H1 (cell line): Measurements from ENCODE around the gene GPR161. TPM values are rescaled to one million over a fixed set of nuclear protein-coding genes. Genes with fewer than 3 reads are reported as not detected.

Experiments used
- CTCF ChIA-PET: fragments of 300-600 bp; sonication (Branson Sonifier 250); formaldehyde crosslinking; loops from one replicate; lab custom pipeline; 2021; ENCODE audit not compliant: partially characterized antibody; lab: Charles Lee
- POLR2A ChIA-PET: fragments of 300-600 bp; sonication (Branson Sonifier 250); formaldehyde crosslinking; loops from one replicate; lab custom pipeline; 2021; ENCODE audit warnings: inconsistent platforms; ENCODE audit not compliant: partially characterized antibody; lab: Charles Lee
- DNase-seq, 2 experiments: peaks; one replicate each; pipeline versions ENCODE4 v3.0.0 to v3.0.0-alpha.2; 2010 to 2022; ENCODE audit warnings: low spot score in 2 of 2, low read depth in 1 of 2, mixed read lengths in 1 of 2
- FAIRE-seq: peaks from 2 replicates; lab custom pipeline; 2011; peaks lifted over from hg19 to GRCh38; lab: Jason Lieb, UNC
- H2AFZ ChIP-seq: 2 replicates; pipeline ENCODE4 v1.8.1; 2012; ENCODE audit warnings: low read length, inconsistent platforms
- H2AK5ac ChIP-seq: 2 replicates; pipeline ENCODE4 v1.6.1; 2013; ENCODE audit warnings: low read depth, low read length
- H2BK120ac ChIP-seq: replicated peaks from 2 replicates; pipeline ENCODE3; 2013; ENCODE audit warnings: low read depth, low read length, inconsistent platforms
- H2BK12ac ChIP-seq: 2 replicates; pipeline ENCODE4 v1.6.1; 2013; ENCODE audit warnings: low read depth, low read length
- H2BK15ac ChIP-seq: 2 replicates; pipeline ENCODE4 v1.6.1; 2013; ENCODE audit warnings: low read length
- H2BK20ac ChIP-seq: 2 replicates; pipeline ENCODE4 v1.6.1; 2013; ENCODE audit warnings: low read length
- H2BK5ac ChIP-seq: 2 replicates; pipeline ENCODE4 v1.6.1; 2013; ENCODE audit warnings: low read depth, low read length
- H3K14ac ChIP-seq: 2 replicates; pipeline ENCODE4 v1.6.1; 2013; ENCODE audit warnings: inconsistent platforms; ENCODE audit not compliant: insufficient read length
- H3K18ac ChIP-seq: 2 replicates; pipeline ENCODE4 v1.6.1; 2013; ENCODE audit warnings: low read length; ENCODE audit errors: extremely low read depth
- H3K23ac ChIP-seq: 2 replicates; pipeline ENCODE4 v1.6.1; 2013; ENCODE audit warnings: inconsistent platforms; ENCODE audit not compliant: insufficient read length
- H3K23me2 ChIP-seq: 2 replicates; pipeline ENCODE4 v1.6.1; 2013; ENCODE audit warnings: low read depth, low read length
- H3K27ac ChIP-seq: 2 replicates; pipeline ENCODE4 v1.6.1; 2011; ENCODE audit warnings: low read depth, low read length, inconsistent platforms
- H3K27me3 ChIP-seq, 4 experiments: replicated peaks in 1 of 4; 1 replicate in 1 of 4; 2 replicates in 3 of 4; pipeline versions ENCODE4 v1.6.1 to v1.8.1; 2011 to 2013; ENCODE audit warnings: low read length in 3 of 4, mild to moderate bottlenecking in 3 of 4, inconsistent platforms in 2 of 4, mixed read lengths in 2 of 4, moderate library complexity in 1 of 4; ENCODE audit not compliant: control insufficient read depth in 3 of 4, insufficient read depth in 3 of 4; ENCODE audit errors: extremely low read depth in 1 of 4
- H3K36me3 ChIP-seq, 4 experiments: 2 replicates each; pipeline versions ENCODE4 v1.6.1 to v1.8.1; 2011 to 2013; ENCODE audit warnings: mild to moderate bottlenecking in 4 of 4, low read length in 3 of 4, moderate library complexity in 2 of 4, control low read depth in 1 of 4, inconsistent platforms in 1 of 4; ENCODE audit not compliant: insufficient read depth in 4 of 4, control insufficient read depth in 2 of 4
- H3K4ac ChIP-seq: replicated peaks from 2 replicates; pipeline ENCODE3; 2013; ENCODE audit warnings: low read length, low read depth, mixed read lengths, inconsistent platforms; ENCODE audit not compliant: insufficient read length
- H3K4me1 ChIP-seq, 4 experiments: replicated peaks in 1 of 4; 1 replicate in 1 of 4; 2 replicates in 3 of 4; pipeline versions ENCODE4 v1.6.1 to v1.8.1; 2011 to 2013; ENCODE audit warnings: low read length in 3 of 4, inconsistent platforms in 2 of 4, mixed read lengths in 1 of 4; ENCODE audit not compliant: insufficient read depth in 4 of 4, control insufficient read depth in 3 of 4
- H3K4me2 ChIP-seq, 2 experiments: 2 replicates each; pipeline versions ENCODE4 v1.6.1 to v1.8.1; 2011 to 2013; ENCODE audit warnings: low read depth in 2 of 2, low read length in 2 of 2, control low read depth in 1 of 2, inconsistent platforms in 1 of 2, mild to moderate bottlenecking in 1 of 2; ENCODE audit not compliant: insufficient read depth in 1 of 2
- H3K4me3 ChIP-seq, 4 experiments: fragments of 200-600, 300-600 bp in 1 of 4; sonication (generic), shearing (Covaris generic), sonication (Bioruptor Twin) in 1 of 4; 2 replicates each; pipeline versions ENCODE4 v1.5.1 to v1.8.1; 2011 to 2016; ENCODE audit warnings: low read length in 4 of 4, low read depth in 3 of 4, control low read depth in 2 of 4, inconsistent platforms in 2 of 4, mild to moderate bottlenecking in 2 of 4, mixed read lengths in 1 of 4, moderate library complexity in 1 of 4; ENCODE audit not compliant: insufficient read depth in 2 of 4; ENCODE audit errors: extremely low read depth in 1 of 4
- H3K56ac ChIP-seq: replicated peaks from 2 replicates; pipeline ENCODE3; 2013; ENCODE audit warnings: low read depth, mild to moderate bottlenecking, mixed read lengths, low read length, inconsistent platforms; ENCODE audit not compliant: insufficient read length
- H3K79me1 ChIP-seq: 2 replicates; pipeline ENCODE4 v1.6.1; 2013; ENCODE audit warnings: low read depth, low read length, control low read depth
- H3K79me2 ChIP-seq, 2 experiments: 2 replicates each; pipeline versions ENCODE4 v1.6.1 to v1.8.1; 2012 to 2013; ENCODE audit warnings: low read length in 2 of 2, mild to moderate bottlenecking in 2 of 2, inconsistent platforms in 1 of 2; ENCODE audit not compliant: insufficient read depth in 2 of 2, control insufficient read depth in 1 of 2
- H3K9ac ChIP-seq, 4 experiments: replicated peaks in 1 of 4; 1 replicate in 1 of 4; 2 replicates in 3 of 4; pipeline versions ENCODE4 v1.6.1 to v1.8.1; 2011 to 2013; ENCODE audit warnings: low read depth in 3 of 4, low read length in 3 of 4, control low read depth in 2 of 4, mild to moderate bottlenecking in 2 of 4, moderate library complexity in 2 of 4, inconsistent platforms in 1 of 4; ENCODE audit errors: extremely low read depth in 1 of 4
- H3K9me3 ChIP-seq, 2 experiments: 2 replicates each; pipeline versions ENCODE4 v1.6.1 to v1.8.1; 2012 to 2013; ENCODE audit warnings: mild to moderate bottlenecking in 2 of 2, moderate library complexity in 2 of 2, control low read depth in 1 of 2, inconsistent platforms in 1 of 2, low read depth in 1 of 2, low read length in 1 of 2, mixed read lengths in 1 of 2; ENCODE audit not compliant: insufficient read depth in 2 of 2
- H4K20me1 ChIP-seq, 2 experiments: replicated peaks in 1 of 2; 2 replicates each; pipeline versions ENCODE3 to v1.8.1; 2011 to 2013; ENCODE audit warnings: inconsistent platforms in 2 of 2, low read length in 2 of 2, mild to moderate bottlenecking in 1 of 2; ENCODE audit not compliant: insufficient read depth in 2 of 2, control insufficient read depth in 1 of 2
- H4K5ac ChIP-seq: 2 replicates; pipeline ENCODE4 v1.6.1; 2013; ENCODE audit warnings: low read length, low read depth, mixed read lengths, inconsistent platforms; ENCODE audit not compliant: insufficient read length
- H4K8ac ChIP-seq: 2 replicates; pipeline ENCODE4 v1.8.0; 2013; ENCODE audit warnings: mild to moderate bottlenecking, moderate library complexity, low read length, inconsistent platforms; ENCODE audit not compliant: insufficient read depth; ENCODE audit errors: extremely low read depth
- H4K91ac ChIP-seq: replicated peaks from 2 replicates; pipeline ENCODE3; 2013; ENCODE audit warnings: low read length, mixed read lengths, inconsistent platforms; ENCODE audit not compliant: insufficient read length
- ATF2 ChIP-seq: IDR thresholded peaks from 2 replicates; pipeline ENCODE4 v1.6.1; 2012; ENCODE audit warnings: low read length, inconsistent platforms
- E2F6 ChIP-seq: IDR thresholded peaks from 2 replicates; pipeline ENCODE4 v1.6.1; 2012; ENCODE audit warnings: inconsistent platforms
- RAD21 ChIP-seq, 2 experiments: IDR thresholded peaks in 1 of 2; conservative IDR thresholded peaks in 1 of 2; 2 replicates each; pipeline ENCODE4 v1.6.1; 2011; ENCODE audit warnings: low read depth in 2 of 2, low read length in 2 of 2, improper control_type of control experiment in 1 of 2, inconsistent platforms in 1 of 2, mild to moderate bottlenecking in 1 of 2, moderate library complexity in 1 of 2
- TBP ChIP-seq: IDR thresholded peaks from 2 replicates; pipeline ENCODE4 v1.6.1; 2011; ENCODE audit warnings: low read depth, low read length, improper control_type of control experiment
- WGBS, 2 experiments: shearing (Covaris generic) in 1 of 2; methylation state at CpG; one replicate each; pipeline versions ENCODE4 v1.1.6 to v1.1.7; 2013 to 2015; ENCODE audit warnings: low lambda C conversion rate in 2 of 2, mixed read lengths in 2 of 2, inconsistent platforms in 1 of 2, low coverage in 1 of 2, missing lambda C conversion rate in 1 of 2; ENCODE audit not compliant: insufficient replicate concordance in 2 of 2, insufficient coverage in 1 of 2, insufficient read length in 1 of 2; ENCODE audit errors: extremely low coverage in 1 of 2, missing lambda C conversion rate in 1 of 2; 5-methylcytosine and 5-hydroxymethylcytosine counted together
- polyA plus RNA-seq, 7 experiments: library from polyadenylated mRNA; depleted of rRNA in 3 of 7; stranded (reverse) in 5 of 7; unstranded in 2 of 7; fragments of >200 nt in 5 of 7; fragments of 200-250 nt in 2 of 7; gene quantifications; 1 replicate in 5 of 7; 2 replicates in 1 of 7; 4 replicates in 1 of 7; pipeline versions ENCODE4 v1.2.1 to v1.2.3, GENCODE V29; 2011 to 2013; ENCODE audit warnings: missing spikeins in 2 of 7, mixed read lengths in 2 of 7
- total RNA-seq: library from RNA; stranded (reverse); fragmentation: NEBNext Ultra II Directional; extraction: Animal tissue kit (Norgen Biotek cat#: 25700); gene quantifications from 2 replicates; pipeline ENCODE4 v1.2.1, GENCODE V29; 2021
- TF ChIP-seq, protein P1 (sequence below): IDR thresholded peaks from 2 replicates; pipeline ENCODE4 v1.6.1; 2011; ENCODE audit warnings: low read length, improper control_type of control experiment
- TF ChIP-seq, protein P2 (sequence below): IDR thresholded peaks from 2 replicates; pipeline ENCODE4 v1.6.1; 2012; ENCODE audit warnings: inconsistent platforms
- TF ChIP-seq, protein P3 (sequence below): IDR thresholded peaks from 2 replicates; pipeline ENCODE4 v1.6.1; 2011; ENCODE audit warnings: low read depth, mild to moderate bottlenecking, low read length; ENCODE audit not compliant: insufficient read depth

GPR161 gene
- total and polyA plus RNA-seq, 2 of the 8 experiments (the other 6 are each of a cell fraction or from before 2014, with no cell fraction given): 13.7 to 16.8 TPM

DNA sequence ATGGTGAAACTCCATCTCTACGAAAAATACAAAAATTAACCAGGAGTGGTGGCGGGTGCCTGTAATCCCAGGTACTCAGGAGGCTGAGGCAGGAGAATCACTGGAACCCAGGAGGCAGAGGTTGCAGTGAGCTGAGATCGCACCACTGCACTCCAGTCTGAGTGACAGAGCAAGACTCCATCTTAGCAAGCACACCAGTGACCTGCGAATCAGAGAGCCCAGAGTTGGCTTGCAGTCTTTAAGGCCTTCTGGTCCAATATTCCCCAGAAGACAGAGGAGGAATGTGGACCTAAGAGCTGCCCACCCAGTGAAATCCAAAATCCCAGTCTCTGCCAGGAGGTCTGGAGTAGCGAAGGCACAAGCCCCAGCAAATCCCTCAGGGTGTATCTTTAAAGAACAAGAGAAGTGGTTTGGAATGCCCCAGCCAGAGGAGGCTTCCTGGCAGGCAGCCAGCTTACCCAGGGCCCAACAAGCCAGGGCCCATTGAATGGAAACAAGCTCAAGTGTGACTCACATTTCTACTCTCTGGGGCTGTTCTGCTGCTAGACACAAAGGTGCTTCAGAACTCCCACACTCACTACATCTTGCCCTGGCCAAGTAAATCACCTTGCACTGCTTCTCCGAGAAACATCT, 23.9 kb downstream of the GPR161 start:
- Histone ChIP-seq H3K9me3 (no peaks in the 10 kb centered on the region), H3K4me1 (peaks cover 0 to 10% (median 3%) of the 10 kb centered on the region in 4 experiments; a peak in 3 of 7 replicates), H3K4me3 (no peak overlapping the region), H3K23ac (no peak overlapping the region), H4K8ac (no peak overlapping the region), H4K91ac (no peak overlapping the region), H4K20me1 (no peaks in the 10 kb centered on the region), H2BK5ac (no peak overlapping the region), H2BK20ac (no peak overlapping the region), H3K79me1 (peaks cover 5% of the 10 kb centered on the region; the same call in 1 of the 2 replicates), H3K18ac (no peak overlapping the region), H3K4ac (no peak overlapping the region), H2AK5ac (no peak overlapping the region), H2BK12ac (no peak overlapping the region), H3K4me2 (no peak overlapping the region), H2BK120ac (no peak overlapping the region), H2BK15ac (no peak overlapping the region), H3K27ac (no peak overlapping the region), H3K14ac (no peak overlapping the region), H3K36me3 (no peaks in the 10 kb centered on the region; a peak in 1 of 8 replicates), H3K79me2 (no peaks in the 10 kb centered on the region), H3K27me3 (no peaks in the 10 kb centered on the region), H3K9ac (no peak overlapping the region), H4K5ac (no peak overlapping the region), H3K23me2 (no peaks in the 10 kb centered on the region), H3K56ac (no peak overlapping the region), H2AFZ (no peak overlapping the region)
- DNase-seq: no peak
- POLR2A ChIA-PET: interaction anchor here (1.3 kb wide), 1 partner anchor 8 kb away, joined by 4 read pairs; no protein-coding TSS in a partner anchor
- CTCF ChIA-PET: interaction anchor here (0.7 to 1.5 kb wide), 5 partner anchors 16 to 31 kb away, joined by 3 to 7 read pairs (median 3); no protein-coding TSS in a partner anchor
- no peak for FAIRE-seq
- 86% methylated on average over 6 of the region's 6 CpGs; no CpG with 5 or more reads in 1 of the 2 experiments for WGBS, 2 experiments
- TF ChIP-seq, protein P1, sequence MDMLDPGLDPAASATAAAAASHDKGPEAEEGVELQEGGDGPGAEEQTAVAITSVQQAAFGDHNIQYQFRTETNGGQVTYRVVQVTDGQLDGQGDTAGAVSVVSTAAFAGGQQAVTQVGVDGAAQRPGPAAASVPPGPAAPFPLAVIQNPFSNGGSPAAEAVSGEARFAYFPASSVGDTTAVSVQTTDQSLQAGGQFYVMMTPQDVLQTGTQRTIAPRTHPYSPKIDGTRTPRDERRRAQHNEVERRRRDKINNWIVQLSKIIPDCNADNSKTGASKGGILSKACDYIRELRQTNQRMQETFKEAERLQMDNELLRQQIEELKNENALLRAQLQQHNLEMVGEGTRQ: no peak
- TF ChIP-seq ATF2 (no peak), E2F6 (no peak), RAD21 (IDR thresholded peaks at IDR 0.05 in 1 of 2, conservative IDR thresholded peaks at IDR 0.05 in 1 of 2; ENCODE audit: low read depth in 2 of 2, low read length in 2 of 2) (no peak), TBP (no peak)
- TF ChIP-seq, protein P2, sequence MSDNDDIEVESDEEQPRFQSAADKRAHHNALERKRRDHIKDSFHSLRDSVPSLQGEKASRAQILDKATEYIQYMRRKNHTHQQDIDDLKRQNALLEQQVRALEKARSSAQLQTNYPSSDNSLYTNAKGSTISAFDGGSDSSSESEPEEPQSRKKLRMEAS: no peak
- TF ChIP-seq, protein P3, sequence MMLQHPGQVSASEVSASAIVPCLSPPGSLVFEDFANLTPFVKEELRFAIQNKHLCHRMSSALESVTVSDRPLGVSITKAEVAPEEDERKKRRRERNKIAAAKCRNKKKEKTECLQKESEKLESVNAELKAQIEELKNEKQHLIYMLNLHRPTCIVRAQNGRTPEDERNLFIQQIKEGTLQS: no peak
